Urinary bladder (tissue), 4 donors: ENCODE data around the gene TNRC6B. TPM values are rescaled to one million over a fixed set of nuclear protein-coding genes. Genes with fewer than 3 reads are reported as not detected.

Experiments
- DNase-seq: peaks from one replicate; pipeline ENCODE4 v3.0.0-alpha.2; 2015; ENCODE audit errors: extremely low spot score
- H3K27ac ChIP-seq: one replicate; pipeline ENCODE4 v1.5.1; 2013; ENCODE audit warnings: low read depth, mild to moderate bottlenecking, moderate library complexity
- H3K36me3 ChIP-seq: one replicate; pipeline ENCODE4 v1.6.1; 2013; ENCODE audit warnings: mild to moderate bottlenecking, moderate library complexity; ENCODE audit not compliant: insufficient read depth
- H3K4me1 ChIP-seq: one replicate; pipeline ENCODE4 v1.6.1; 2013; ENCODE audit warnings: mild to moderate bottlenecking, moderate library complexity; ENCODE audit not compliant: insufficient read depth
- H3K4me3 ChIP-seq: one replicate; pipeline ENCODE4 v1.5.1; 2013; ENCODE audit warnings: low read depth, low read length
- WGBS: extraction: QIAGEN DNeasy Blood & Tissue Kit; methylation state at CpG from one replicate; pipeline ENCODE4 v1.1.7; 2013; 5-methylcytosine and 5-hydroxymethylcytosine counted together
- polyA plus RNA-seq: library from polyadenylated mRNA; stranded (reverse); fragments of 200-250 nt; gene quantifications from one replicate; pipeline ENCODE4 v1.2.3, GENCODE V29; 2013
- total RNA-seq: library from RNA; depleted of rRNA; stranded (reverse); fragments of >200 nt; gene quantifications from one replicate; pipeline ENCODE4 v1.2.3, GENCODE V29; 2014
- donor health status: healthy with polysubstance abuse.
- donor health status: healthy.

TNRC6B gene
- total and polyA plus RNA-seq, 2 donors: 4.7 to 60.4 TPM

GRCh38 chr22:40385036-40385782 is 207.5 kb downstream of the TNRC6B start:
- DNase-seq: no peak
- peak overlapping the region; percentile 11 for H3K27ac ChIP-seq
- H3K36me3 ChIP-seq: peaks cover 2% of the 10 kb centered on the region
- H3K4me1 ChIP-seq: peaks cover 1% of the 10 kb centered on the region
- WGBS: 72% methylated on average over 10 of the region's 10 CpGs
- no peak overlapping the region for H3K4me3 ChIP-seq

Other genes with a start within 250 kb of the TNRC6B start
- gene TMA7B, start 217.5 kb upstream of the TNRC6B start, total RNA-seq: 0.26 TPM
- not detected for gene TMA7B, start 217.5 kb upstream of the TNRC6B start, polyA plus RNA-seq
- 3.1 TPM for gene FAM83F, start 183.0 kb upstream of the TNRC6B start, total RNA-seq
- 2.1 TPM for gene FAM83F, start 183.0 kb upstream of the TNRC6B start, polyA plus RNA-seq
- gene ADSL, start 168.6 kb downstream of the TNRC6B start, total RNA-seq: 76.3 TPM
- gene ADSL, start 168.6 kb downstream of the TNRC6B start, polyA plus RNA-seq: 59.8 TPM
- 33.9 TPM for gene SGSM3, start 192.7 kb downstream of the TNRC6B start, total RNA-seq
- gene SGSM3, start 192.7 kb downstream of the TNRC6B start, polyA plus RNA-seq: 62.2 TPM